MM.1S (cell line): Measurements from ENCODE around the gene TMEM132D.

Experiments
- CTCF ChIP-seq: fragments of 300-600 bp; sonication (generic); IDR thresholded peaks from 2 replicates; pipeline ENCODE4 v1.5.1; 2016; ENCODE audit warnings: antibody characterized with exemption, low read length, mixed read lengths
- EZH2 ChIP-seq: fragments of 300-600 bp; sonication (generic); optimal IDR thresholded peaks from 2 replicates; pipeline ENCODE3; 2017; ENCODE audit warnings: low read depth, mild to moderate bottlenecking, antibody characterized with exemption, low read length, mixed read lengths

- no peak for TF ChIP-seq CTCF
- TF ChIP-seq EZH2, result no peak
Measured at GRCh38 chr12:129868575-129868974, 35.2 kb downstream of the TMEM132D start.
